AML-193 (cell line): Measurements from ENCODE around the gene TMEM35A.
"Not testable (repeated sequence)": the region's sequence is repeated elsewhere in the genome, so short reads cannot be mapped to it uniquely, and the experiment has no call there.

Experiments
- DNase-seq, 2 experiments: peaks; one replicate each; lab custom pipeline; 2025; lab: John Stamatoyannopoulos, UW

TMEM35A gene, protein sequence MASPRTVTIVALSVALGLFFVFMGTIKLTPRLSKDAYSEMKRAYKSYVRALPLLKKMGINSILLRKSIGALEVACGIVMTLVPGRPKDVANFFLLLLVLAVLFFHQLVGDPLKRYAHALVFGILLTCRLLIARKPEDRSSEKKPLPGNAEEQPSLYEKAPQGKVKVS

GRCh38 chrX:101078716-101079598 lies at the start of gene TMEM35A:
TSS of gene TMEM35A (plus strand) at chrX:101078879. CDS start at chrX:101079003, 124 bp downstream.
- DNase-seq = no peak

DNA sequence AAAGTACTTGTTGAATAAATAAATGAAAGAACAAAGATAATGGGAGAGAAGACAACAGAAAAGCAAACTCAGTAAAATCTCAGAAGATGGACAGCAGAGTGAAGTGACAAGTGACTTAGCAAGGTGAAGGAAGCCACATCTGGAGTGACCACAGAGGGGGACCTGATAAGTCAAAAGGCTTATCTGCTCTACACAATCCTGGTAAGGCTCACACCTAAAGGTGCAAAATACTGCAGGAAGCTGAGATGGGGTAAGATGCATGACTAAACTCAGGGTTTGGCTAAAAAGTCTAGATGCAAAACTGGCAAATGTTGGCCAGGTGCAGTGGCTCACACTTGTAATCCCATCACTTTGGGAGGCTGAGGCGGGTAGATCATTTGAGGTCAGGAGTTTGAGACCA lies 49.0 kb upstream of the TMEM35A start:
- DNase-seq = no peak

GRCh38 chrX:101037231-101037630 lies 41.4 kb upstream of the TMEM35A start:
- DNase-seq = no peak

DNA sequence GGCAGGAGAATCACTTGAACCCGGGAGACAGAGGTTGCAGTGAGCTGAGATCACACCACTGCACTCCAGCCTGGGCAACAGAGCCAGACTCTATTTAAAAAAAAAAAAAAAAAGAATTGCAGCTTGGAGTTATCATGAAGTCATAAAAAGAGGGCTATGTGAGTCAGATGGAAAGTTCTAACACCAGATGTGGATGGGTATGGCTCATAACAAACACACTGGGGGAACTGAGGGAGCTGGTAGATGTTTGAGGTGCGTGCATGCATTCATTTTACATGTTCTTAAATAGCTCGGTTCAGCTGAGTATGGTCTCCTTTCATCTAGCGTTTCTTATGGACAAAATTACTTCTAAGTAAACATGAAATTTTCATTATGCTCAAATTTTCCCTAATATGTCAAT lies 38.5 kb upstream of the TMEM35A start:
- DNase-seq = no peak

GRCh38 chrX:101051153-101051548 lies 27.5 kb upstream of the TMEM35A start:
- DNase-seq = no peak

DNA sequence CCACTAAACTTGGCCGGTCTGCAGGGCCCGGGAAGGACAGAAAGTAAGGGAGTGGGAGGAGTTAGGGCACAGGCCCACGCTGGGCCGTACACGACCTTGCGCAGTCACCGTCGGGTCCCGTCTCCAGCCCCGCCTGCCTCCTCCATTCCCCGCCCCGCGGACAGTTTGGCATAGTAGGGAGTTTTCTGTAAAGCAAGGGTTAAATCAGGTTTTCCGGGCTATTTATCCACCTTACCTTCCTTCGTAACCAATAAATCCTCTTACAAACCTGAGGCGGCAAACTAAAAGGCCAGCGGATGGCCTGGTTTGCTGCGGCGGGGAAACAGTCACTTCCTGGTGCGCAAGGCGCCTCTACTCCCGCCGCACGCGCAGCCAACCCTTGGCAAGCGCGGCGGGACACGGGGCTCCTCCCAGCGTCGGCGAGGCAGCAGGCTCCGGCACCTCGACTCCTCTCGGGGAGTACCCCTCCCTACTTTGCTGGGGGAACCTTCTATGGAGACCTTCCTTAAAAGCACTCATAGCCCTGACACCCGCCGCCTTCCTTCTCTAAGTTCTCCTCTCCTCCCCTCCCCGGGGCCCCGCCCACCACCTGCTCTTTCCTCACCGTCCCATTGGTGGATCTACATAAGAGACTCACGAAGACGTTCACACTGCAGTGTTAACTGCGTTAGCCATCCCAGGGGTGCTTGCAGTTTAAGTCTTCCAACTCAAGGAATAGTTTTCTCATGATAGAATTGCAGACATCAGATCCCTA lies 27.0 kb upstream of the TMEM35A start, which contains the start of gene TRMT2B:
TSS of gene TRMT2B (minus strand) at position 563 of the 754 bp plus-strand sequence. CDS start 9,822 bp downstream, outside the sequence.
- DNase-seq = peak; percentile 67 to 72

- DNase-seq = not testable (repeated sequence)
Observed at GRCh38 chrX:101056551-101056950, 22.1 kb upstream of the TMEM35A start.

DNA sequence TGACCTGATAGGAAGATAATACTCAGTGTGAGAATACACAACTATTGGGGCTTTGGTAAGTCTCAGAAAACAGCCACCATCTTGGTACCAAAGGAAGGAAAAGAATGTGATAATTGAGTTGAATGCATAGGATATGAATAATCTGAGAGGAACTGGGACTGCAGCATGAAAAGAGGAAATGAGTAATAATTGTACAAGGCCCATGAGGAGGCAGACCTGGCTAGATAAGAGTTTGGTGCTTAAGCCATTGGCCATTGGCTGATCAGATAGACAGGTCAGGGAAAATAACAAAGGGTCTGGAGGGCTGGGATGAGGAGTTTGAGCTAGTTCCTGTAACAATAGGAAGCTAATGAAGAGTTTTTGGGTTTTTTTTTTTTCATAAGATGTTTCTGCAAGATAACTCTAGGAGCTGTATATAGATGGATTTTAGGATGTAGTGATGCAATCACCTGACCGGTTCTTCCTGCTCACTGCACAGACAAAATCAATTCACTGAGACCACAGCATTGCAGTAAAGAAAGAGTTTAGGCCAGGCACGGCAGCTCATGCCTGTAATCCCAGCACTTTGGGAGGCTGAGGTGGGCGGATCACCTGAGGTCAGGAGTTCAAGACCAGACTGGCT lies 21.5 kb upstream of the TMEM35A start:
- DNase-seq = peak; percentile 7 to 18

DNA sequence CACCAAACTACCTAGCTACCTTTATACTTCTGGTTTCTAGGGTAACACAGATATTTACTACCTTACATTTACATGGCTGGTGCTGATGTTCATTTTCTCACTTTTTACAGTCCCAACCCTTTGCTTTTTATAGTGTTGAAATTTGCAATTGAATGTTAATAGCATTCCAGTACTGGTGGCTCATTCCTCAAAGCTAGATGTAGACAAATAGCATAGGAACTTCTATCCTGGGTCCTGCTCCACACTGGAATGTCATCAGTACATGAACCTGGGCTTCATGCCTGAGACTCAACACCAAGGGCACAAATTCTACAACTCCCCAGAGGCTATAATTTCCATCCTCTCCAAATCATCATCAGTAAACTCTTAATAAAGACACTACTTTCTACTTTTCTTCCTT lies 16.5 kb upstream of the TMEM35A start:
- no peak for DNase-seq

DNA sequence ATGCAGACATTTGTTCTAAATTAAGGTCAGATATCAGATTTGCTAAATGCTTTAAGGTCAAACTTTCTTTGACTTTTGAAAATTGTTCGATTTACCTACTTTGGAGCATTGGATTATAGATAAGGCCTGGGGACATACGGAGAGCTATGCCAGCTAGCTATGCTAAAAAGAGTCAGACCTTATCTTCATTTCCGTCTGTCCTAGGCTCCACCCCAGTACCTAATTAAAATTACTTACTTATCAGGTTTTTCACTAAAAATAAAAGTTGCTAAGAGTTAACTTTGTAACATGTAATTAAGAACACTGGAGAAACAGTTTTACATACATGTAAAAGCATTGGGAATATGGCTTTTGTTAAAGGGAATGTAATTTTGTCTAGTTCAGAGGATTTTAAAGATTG lies 7.1 kb upstream of the TMEM35A start:
- DNase-seq = no peak

- DNase-seq = no peak
Observed at GRCh38 chrX:101079736-101080270, 1.1 kb downstream of the TMEM35A start.

DNA sequence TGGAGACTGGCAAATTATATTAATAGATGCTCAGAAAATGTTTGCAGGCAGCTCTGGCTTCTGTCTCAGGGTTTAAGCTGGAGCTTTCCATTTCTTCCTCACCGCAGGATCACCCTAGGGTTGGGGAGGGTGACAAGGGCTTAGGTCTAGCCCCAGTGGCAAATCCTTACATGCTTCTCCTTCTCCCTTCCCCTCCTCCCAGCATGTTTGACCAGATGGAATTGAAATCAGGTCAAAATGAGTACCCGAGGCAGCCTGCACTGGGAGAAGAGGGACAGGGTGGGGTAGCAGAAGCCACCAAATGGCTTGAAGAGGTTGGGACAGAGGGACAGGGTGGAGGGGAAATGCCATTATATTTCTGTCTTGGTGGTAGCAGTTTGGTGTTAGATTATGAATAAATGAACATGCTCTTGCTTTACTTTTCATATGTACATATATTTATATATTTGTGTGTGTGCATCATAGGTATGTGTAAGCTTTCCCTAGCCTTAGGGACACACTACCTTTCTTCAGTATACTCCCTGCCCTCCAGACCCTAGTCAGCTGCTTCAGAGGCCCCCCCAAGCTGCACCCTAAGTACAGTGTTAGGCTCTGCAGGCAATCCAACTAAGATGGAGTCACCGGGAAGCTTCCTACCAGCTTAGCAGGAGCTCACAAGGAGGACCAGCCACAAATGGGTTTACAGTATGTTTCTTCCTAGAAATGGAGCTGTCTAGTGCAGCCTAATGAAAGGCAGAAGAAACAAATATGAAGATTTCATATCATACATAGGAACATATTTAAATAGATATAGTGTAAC lies 1.8 kb downstream of the TMEM35A start:
- DNase-seq = no peak

DNA sequence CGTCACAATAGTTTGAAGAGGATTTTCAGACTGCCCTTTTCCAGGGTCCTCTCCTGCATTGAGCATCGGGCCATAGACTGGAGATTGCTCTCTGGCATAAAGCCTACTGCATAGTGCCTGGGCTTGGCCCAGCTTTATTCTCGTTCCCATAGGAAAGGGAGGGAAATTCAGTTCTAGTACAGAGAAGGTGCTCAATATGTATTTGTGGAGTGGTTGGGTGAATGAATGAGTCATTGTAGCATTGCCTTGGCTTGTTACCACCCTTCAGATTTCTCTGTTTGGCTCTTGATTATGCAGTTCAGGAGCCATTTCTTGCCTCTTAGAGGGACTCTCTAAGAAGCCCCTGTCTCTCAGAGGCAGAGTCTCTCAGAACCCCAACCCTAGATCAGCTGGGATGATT lies 2.6 kb downstream of the TMEM35A start:
- no peak for DNase-seq

- no peak for DNase-seq
Observed at GRCh38 chrX:101091817-101092216, 13.1 kb downstream of the TMEM35A start.

DNA sequence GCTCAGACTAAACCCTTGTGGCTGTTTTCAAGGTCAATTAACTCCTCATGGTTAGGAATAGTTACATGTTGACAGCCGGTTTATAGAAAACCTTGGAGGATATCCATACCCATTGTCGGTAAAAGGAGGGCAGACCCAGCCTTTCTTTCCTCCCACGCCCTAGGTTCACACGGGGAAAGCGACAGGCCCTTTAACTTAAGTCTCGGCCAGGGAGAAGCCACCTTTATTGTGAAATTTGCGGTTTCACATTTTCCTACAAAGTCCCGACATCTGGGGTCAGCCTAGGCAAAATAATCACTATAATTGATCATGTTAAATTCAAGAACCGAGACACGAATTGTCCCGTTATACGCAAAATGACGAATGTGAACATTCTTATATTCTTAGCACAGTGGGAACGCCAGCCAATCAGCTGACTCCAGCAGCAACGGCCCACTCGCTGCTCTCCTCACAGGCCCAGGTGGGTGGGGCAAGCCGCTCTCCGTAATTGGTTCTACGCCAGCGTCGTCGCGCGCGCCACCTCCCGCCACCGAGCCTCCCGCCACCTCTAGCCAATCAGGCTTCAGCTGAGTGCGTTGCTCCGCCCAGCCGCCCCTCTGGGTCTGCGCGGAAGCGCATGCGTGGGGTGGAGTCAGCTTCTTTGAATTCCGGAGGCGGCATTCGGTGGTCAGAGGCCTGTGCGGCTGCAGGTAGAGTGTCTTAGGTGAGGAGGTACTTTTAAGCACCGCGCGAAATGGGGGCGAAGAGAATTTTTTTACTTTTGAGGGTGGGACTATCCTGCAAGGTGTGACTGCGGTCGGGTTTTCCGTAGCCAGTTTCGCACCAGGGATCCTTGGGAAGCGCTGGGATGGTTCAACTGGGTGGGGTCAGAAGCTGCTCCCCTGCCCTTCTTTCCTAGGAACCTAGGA lies 19.1 kb downstream of the TMEM35A start, which contains the start of gene CENPI:
TSS of gene CENPI (plus strand) at position 659 of the 908 bp plus-strand sequence. CDS start 2,867 bp downstream, outside the sequence.
- peak; percentile 72 to 78 for DNase-seq

DNA sequence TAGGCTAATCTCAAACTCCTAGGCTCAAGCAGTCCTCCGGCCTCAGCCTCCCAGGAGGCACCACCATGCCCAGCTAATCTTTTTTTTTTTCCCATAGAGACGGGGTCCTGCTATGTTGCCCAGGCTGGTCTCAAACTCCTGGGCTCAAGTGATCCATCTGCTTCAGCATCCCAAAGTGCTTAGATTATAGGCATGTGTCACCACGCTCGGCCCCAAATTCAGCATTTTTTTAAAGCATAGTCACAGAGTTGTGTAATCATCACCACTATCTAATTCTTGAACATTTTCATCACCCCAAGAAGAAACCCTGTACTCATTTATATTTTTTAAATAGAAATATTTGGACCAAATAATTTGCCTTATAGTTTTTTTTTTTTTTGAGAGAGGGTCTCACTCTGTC lies 29.6 kb downstream of the TMEM35A start:
- no peak for DNase-seq

GRCh38 chrX:101117701-101118100 lies 39.0 kb downstream of the TMEM35A start:
- DNase-seq = no peak

- no peak for DNase-seq
Observed at GRCh38 chrX:101136235-101136634, 57.6 kb downstream of the TMEM35A start.
